Activated T-helper 1 cell treated with Interleukin-2 at 50 U/mL for 16 hours (primary cell): ENCODE measurements around the gene SLC36A3.
"Not testable (repeated sequence)": the region's sequence is repeated elsewhere in the genome, so short reads cannot be mapped to it uniquely, and the experiment has no call there.

ENCODE experiments used
- DNase-seq: peaks from one replicate; pipeline ENCODE4 v3.0.0-alpha.2; 2020; ENCODE audit warnings: low read depth

Gene SLC36A3

DNA sequence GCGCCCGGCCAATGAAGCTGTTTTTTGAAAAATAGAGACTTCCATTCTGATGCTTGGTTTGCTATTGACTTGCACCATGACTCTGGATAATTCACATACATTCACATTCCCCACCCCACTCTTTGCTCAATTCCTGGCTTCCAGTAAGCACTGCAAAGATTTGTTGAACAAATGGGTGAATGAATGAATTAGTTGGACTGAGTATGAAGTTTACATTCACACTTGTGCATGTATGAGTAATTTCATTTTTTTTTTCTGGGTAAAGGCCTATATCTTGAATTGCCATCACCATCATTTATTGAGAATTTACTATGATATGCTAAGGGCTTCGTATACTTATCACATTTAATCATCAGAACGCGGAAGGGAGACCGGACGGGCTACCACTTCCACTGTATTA, 65.9 kb downstream of the SLC36A3 start:
- no peak for DNase-seq

DNA sequence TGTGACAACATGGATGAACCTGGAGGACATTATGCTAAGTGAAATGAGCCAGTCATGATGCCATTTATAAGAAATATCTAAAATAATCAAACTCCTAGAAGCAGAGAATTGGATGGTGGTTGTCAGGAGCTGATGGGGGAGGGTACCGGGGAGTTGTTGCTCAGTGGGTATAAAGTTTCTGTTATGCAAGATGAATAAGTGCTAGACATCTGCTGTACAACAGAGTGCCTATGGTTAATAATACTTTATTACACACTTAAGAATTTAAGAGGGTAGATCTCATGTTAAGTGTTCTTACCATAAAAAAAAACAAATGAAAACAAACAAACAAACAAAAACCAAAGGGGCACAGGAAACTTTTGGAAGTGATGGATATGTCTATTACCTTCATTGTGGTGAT, 66.7 kb downstream of the SLC36A3 start:
- no peak for DNase-seq

DNA sequence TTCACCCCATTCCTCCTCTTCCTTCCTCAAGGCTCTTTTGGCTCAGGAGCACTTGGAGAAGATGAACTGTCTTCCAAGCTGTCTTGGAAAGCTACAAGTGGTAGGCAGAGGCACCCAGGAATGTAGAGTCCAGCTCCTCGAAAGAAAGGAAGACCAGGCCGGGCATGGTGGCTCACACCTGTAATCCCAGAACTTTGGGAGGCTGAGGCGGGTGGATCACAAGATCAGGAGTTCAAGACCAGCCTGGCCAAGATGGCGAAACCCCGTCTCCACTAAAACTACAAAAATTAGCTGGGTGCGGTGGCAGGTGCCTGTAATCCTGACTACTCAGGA, 68.4 kb downstream of the SLC36A3 start:
- not testable (repeated sequence) for DNase-seq

DNA sequence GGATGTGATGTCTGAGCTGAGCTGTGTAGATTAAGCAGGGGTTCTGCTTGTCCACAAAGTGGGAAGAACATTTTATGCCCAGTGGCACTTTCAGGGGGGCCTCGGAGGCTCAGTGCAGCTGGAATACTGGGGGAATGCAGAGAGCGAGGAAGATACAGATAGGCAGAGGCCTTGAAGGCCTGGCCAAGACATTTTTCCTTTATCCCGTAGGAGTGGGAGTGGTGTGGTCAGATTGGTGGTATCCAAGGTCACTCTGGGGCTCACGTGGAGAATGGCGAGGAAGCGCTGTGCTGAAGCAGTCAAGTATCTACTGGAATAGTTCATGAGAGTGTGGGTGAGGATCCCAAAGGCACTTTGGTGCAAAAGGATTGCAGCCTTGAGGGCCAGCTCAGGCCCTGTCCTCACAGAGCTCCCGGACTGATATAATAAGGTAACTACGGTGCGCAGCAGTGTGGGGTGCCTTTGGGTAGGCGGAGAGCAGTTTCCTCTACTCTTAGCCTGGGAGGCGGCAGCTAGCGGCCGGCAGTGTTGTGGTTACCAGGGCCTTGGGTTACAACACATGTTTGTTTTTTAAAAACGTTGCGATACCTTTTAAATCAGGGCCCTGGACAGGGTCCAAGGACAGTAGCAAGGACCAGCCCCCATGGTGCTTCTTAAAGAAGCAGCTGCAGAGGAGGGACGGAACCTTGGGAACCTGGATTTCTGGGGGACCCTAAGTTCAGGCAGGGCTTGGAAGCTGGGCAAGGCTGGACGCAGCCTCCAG, 68.9 kb downstream of the SLC36A3 start:
- DNase-seq, result no peak

DNA sequence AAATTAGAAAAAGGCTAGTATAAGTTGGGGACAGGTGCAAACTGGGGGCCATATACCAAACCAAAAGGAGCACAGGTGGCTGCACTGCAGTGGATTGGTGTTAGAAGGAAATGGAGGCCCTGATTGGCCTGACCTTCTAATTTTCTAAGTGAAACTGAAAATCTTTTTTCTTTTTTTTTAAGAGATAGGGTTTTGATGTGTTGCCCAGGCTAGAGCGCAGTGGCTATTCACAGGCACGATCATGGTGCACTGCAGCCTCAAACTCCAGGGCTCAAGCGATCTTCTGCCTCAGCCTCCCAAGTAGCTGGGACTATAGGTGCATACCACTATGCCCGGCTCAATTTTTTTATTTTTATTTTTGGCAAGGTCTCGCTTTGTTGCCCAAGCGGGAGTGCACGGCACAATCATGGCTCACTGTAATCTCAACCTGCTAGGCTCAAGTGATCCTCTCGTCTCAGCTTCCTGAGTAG, 69.9 kb downstream of the SLC36A3 start:
- no peak for DNase-seq

DNA sequence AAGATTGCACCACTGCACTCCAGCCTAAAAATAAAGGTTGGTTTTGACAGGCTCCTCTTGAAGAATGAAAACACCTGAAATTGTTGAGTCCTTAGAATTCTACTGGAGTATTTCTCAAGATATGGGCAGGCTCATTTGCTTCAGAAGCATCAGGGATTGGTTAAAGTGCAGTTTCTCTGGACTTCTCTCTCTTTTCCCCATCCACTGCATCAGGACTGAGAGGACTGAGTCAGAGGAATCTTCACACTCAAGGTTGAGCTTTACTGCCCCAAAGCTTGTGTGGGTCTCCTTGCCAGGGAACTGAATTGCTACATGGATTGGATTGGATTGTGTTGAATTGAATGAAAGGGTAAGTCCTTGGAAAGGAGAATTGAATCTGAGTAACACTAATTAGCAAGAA, 72.2 kb downstream of the SLC36A3 start:
- no peak for DNase-seq

DNA sequence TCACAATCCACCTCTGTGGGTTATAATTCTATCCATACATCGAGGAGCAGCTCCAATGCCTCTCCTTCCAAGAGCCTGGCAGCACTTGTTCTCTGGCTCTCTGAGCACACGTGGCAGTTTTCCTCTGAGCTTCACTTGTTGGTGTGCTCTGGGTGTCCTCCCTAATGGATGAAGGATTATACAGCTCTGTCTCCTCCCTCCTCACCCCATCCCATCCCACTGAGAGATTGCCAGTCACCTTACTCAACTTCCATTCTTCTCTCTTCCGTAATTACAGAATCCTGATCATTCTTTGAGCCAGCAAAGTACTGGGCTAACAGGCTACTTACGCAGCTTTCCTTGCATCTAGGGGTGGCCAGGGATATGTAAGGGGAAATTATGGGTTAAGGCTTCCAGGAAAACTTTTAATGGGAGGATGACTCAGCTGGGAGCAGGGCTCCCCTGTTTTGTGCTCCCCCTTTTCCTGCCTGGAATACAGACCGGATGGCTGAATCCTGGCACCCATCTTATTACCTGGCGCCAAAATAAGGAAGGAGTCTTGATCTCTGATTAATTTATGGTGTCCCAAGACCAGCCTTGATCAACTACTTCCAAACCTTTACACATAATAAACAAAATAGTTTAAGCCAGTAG, 73.4 kb downstream of the SLC36A3 start:
- DNase-seq, result no peak

DNA sequence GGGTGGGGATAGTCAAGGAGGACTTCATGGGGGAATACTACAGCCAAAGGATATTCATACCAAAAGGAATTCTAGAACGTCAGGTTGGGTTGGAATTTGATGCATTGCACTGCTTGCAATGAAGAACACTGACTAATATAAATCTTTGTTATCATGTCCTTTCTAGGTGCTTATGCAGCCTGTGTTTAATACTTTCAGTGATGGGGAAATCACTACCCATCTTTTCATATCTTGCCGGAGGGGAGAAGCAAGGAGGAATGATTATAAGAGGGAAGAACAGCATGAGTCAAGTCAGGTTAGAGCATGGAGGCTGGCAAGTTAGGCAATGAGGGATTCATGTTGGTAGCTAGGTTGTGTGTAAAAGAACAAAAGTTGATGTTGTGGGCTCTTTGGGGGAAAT, 74.6 kb downstream of the SLC36A3 start:
- DNase-seq, result no peak

DNA sequence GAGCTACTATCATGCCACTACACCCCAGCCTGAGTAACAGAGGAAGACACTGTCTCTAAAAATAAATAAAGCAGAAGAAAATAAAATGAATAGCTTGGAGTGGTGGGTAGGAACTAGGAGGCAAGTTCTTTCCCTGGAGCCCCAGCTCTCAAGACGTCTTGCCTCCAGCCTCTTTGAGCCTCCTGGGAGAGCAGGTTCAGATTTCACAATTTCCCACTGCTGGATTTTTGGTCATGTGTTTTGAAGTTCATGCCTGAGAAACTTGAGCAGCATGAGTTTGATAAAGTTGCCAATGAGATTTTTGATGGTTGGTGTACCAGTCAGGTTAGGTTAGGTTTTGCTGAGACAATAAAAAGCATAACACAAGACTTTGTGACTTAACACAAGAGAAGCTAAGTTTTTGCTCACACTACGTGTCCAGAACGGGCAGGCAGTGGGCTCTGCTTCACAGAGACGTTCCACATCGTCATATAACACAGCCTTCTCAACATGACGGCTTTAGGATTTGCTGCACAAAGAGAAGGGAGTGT, 75.6 kb downstream of the SLC36A3 start:
- DNase-seq, result no peak
